Measurements from ENCODE around the gene PRKG1.

DNA sequence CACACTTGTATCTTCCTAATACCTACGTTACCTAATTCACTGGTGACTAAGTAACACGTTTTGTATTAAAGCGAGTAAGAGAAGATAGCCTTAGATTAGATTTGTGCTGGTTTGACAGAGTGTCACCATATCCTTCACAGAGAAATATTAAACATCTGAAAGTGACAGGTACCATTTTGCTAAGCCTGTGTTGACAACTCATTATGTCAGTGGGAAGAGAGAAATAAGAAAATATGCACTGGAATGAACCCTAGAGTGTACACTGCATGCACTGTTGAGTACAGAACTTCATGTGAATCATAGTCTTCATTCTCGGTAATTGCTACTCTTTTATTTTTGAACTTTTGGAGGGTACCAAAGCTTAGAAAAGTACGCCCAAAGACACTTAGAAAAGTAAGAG, 10.9 kb downstream of the PRKG1 start:
- TF ChIP-seq, protein P1, sequence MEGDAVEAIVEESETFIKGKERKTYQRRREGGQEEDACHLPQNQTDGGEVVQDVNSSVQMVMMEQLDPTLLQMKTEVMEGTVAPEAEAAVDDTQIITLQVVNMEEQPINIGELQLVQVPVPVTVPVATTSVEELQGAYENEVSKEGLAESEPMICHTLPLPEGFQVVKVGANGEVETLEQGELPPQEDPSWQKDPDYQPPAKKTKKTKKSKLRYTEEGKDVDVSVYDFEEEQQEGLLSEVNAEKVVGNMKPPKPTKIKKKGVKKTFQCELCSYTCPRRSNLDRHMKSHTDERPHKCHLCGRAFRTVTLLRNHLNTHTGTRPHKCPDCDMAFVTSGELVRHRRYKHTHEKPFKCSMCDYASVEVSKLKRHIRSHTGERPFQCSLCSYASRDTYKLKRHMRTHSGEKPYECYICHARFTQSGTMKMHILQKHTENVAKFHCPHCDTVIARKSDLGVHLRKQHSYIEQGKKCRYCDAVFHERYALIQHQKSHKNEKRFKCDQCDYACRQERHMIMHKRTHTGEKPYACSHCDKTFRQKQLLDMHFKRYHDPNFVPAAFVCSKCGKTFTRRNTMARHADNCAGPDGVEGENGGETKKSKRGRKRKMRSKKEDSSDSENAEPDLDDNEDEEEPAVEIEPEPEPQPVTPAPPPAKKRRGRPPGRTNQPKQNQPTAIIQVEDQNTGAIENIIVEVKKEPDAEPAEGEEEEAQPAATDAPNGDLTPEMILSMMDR (IDR thresholded peaks at IDR 0.05): no peak
- no peak for TF ChIP-seq POLR2A (IDR thresholded peaks at IDR 0.05)
